Measurements from ENCODE around the gene PRAF2.

- TF ChIP-seq CTCF (IDR thresholded peaks at IDR 0.05) (no peak), POLR2AphosphoS5 (IDR thresholded peaks at IDR 0.05; ENCODE audit: low read depth, low read length) (no peak), REST (IDR thresholded peaks at IDR 0.05; ENCODE audit: insufficient read depth in 1 of 2, low read depth in 2 of 2, low read length in 1 of 2) (no peak), SIN3A (IDR thresholded peaks at IDR 0.05; ENCODE audit: borderline replicate concordance, insufficient read depth, low read depth, low read length) (no peak), TCF7L2 (IDR thresholded peaks at IDR 0.05; ENCODE audit: low read depth, low read length) (no peak)
These were observed 14.1 kb downstream of the PRAF2 start for GRCh38 chrX:49059681-49060085.

Measured in Panc1 (cell line).